GM18502 (cell line): Measurements from ENCODE around the gene ATXN3.

Source experiments
- ATAC-seq: cut with Tn5 transposase; IDR thresholded peaks from one replicate; pipeline ENCODE4 v1.9.1; 2021; ENCODE audit warnings: mild to moderate bottlenecking; ENCODE audit not compliant: unreplicated experiment, poor library complexity

The ATXN3 gene

GRCh38 chr14:92012121-92012748, 94.1 kb downstream of the ATXN3 start:
- ATAC-seq: no peak

GRCh38 chr14:92010644-92011043, 95.7 kb downstream of the ATXN3 start:
- ATAC-seq: no peak

- no peak for ATAC-seq
Observed at GRCh38 chr14:92009604-92010003, 96.8 kb downstream of the ATXN3 start.
